Muscle of leg (tissue), 11 donors: ENCODE results near the gene S100A6. TPM values are rescaled to one million over a fixed set of nuclear protein-coding genes. Genes with fewer than 3 reads are reported as not detected.
"Not testable (repeated sequence)": the region's sequence is repeated elsewhere in the genome, so short reads cannot be mapped to it uniquely, and the experiment has no call there.

Experiments
- DNase-seq: peaks from one replicate; pipeline ENCODE4 v3.0.0; 2013
- H3K27ac ChIP-seq: one replicate; pipeline ENCODE4 v1.5.1; 2013; ENCODE audit warnings: mild to moderate bottlenecking, low read length, control low read depth
- H3K27me3 ChIP-seq: one replicate; pipeline ENCODE4 v1.6.1; 2013; ENCODE audit warnings: low read length; ENCODE audit not compliant: control insufficient read depth, insufficient read depth
- H3K36me3 ChIP-seq: one replicate; pipeline ENCODE4 v1.6.1; 2013; ENCODE audit warnings: low read length; ENCODE audit not compliant: control insufficient read depth, insufficient read depth
- H3K4me1 ChIP-seq: one replicate; pipeline ENCODE4 v1.6.1; 2013; ENCODE audit warnings: low read length; ENCODE audit not compliant: control insufficient read depth, insufficient read depth
- H3K4me3 ChIP-seq: one replicate; pipeline ENCODE4 v1.5.1; 2013; ENCODE audit warnings: low read length, control low read depth
- H3K9me3 ChIP-seq: replicated peaks from 2 replicates; pipeline ENCODE4 v1.6.1; 2013; ENCODE audit warnings: low read depth, low read length; ENCODE audit not compliant: control insufficient read depth
- WGBS: methylation state at CpG from one replicate; pipeline ENCODE4 v1.1.5; 2013; ENCODE audit warnings: missing lambda C conversion rate; ENCODE audit not compliant: insufficient coverage; 5-methylcytosine and 5-hydroxymethylcytosine counted together
- polyA plus RNA-seq, 8 donors: library from polyadenylated mRNA; unstranded; fragments of 120-200 nt; gene quantifications; one replicate each; pipeline versions ENCODE4 v1.2.1 to v1.2.3, GENCODE V29; 2013; ENCODE audit warnings: inconsistent platforms in 1 of 8, low replicate concordance in 1 of 8; ENCODE audit not compliant: insufficient read length in 8 of 8, insufficient read depth in 1 of 8
- total RNA-seq: library from RNA; stranded (reverse); fragments of 120-200 nt; gene quantifications from one replicate; pipeline ENCODE4 v1.2.4, GENCODE V29; 2013

Gene S100A6
- total and polyA plus RNA-seq, 9 donors = 182 to 415 (median 258) TPM

DNA sequence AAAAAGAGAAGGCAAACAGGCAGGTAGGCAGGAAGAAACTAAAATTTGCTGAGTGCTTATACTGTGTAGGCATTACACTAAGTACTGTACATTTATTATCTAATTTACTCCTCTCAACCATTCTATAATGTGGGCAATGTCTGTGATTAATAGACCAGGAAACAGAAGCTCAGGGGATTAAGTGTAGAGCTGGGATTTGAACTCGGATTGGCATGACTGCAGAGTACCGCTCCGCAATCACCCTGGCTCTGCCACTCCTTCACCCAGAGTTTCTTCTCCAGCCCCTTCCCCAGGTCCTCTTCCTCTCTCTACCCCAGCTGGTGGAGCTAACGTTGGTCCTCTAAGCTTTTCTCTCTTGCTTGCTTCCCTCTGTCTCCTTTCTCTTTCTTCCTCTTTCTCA, 41.3 kb upstream of the S100A6 start:
- H3K9me3 ChIP-seq = no peaks in the 10 kb centered on the region
- no peak overlapping the region for H3K4me3 ChIP-seq
- H3K36me3 ChIP-seq = no peaks in the 10 kb centered on the region
- H3K27ac ChIP-seq = no peak overlapping the region
- DNase-seq = no peak
- H3K27me3 ChIP-seq = peaks cover 2% of the 10 kb centered on the region
- H3K4me1 ChIP-seq = peaks cover 4% of the 10 kb centered on the region
- 100% methylated on average over 1 of the region's 4 CpGs for WGBS

DNA sequence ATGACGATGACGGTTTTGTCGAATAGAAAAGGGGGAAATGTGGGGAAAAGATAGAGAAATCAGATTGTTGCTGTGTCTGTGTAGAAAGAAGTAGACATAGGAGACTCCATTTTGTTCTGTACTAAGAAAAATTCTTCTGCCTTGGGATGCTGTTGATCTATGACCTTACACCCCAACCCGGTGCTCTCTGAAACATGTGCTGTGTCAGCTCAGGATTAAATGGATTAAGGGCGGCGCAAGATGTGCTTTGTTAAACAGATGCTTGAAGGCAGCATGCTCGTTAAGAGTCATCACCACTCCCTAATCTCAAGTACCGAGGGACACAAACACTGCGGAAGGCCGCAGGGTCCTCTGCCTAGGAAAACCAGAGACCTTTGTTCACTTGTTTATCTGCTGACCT, 39.7 kb upstream of the S100A6 start:
- DNase-seq, H3K4me1 ChIP-seq, H3K4me3 ChIP-seq, H3K27me3 ChIP-seq, H3K27ac ChIP-seq, H3K9me3 ChIP-seq, H3K36me3 ChIP-seq: not testable (repeated sequence)
- no CpG with 5 or more reads among the region's 10 CpGs for WGBS

DNA sequence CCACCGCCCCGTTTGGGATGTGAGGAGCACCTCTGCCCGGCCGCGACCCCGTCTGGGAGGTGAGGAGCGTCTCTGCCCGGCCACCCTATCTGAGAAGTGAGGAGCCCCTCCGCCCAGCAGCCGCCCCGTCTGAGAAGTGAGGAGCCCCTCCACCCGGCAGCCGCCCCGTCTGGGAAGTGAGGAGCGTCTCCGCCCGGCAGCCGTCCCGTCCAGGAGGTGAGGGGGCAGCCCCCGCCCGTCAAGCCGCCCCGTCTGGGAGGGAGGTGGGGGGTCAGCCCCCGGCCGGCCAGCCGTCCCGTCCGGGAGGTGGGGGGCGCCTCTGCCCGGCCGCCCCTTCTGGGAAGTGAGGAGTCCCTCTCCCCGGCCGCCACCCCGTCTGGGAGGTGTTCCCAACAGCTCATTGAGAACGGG, 39.3 kb upstream of the S100A6 start:
- DNase-seq = not testable (repeated sequence)

DNA sequence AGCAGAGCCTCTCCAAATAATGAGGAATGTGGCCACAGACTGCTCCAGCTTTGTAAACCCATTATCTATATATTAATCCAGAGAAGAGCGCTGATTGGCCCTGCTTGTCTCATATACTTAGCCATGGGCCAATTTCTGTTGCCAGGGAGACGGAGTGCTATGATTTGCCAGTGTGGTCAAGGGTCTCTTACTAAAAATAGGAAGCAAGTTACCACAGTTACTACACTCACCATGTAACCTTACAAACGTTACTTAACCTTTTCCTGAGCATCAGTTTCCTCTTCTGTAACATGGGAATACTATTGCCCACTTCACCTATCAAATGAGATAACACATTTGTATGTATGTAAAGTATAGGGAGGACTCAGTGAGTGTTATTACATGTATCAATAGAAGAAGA, 37.6 kb upstream of the S100A6 start:
- no peak for DNase-seq
- H3K4me1 ChIP-seq = peaks cover 9% of the 10 kb centered on the region
- H3K9me3 ChIP-seq = no peaks in the 10 kb centered on the region
- WGBS = no CpG with 5 or more reads among the region's 3 CpGs
- H3K4me3 ChIP-seq = no peak overlapping the region
- peaks cover 2% of the 10 kb centered on the region for H3K27me3 ChIP-seq
- no peak overlapping the region for H3K27ac ChIP-seq
- no peaks in the 10 kb centered on the region for H3K36me3 ChIP-seq

More for the DNA sequence above, 39.3 kb upstream of the S100A6 start:
- WGBS = 87% methylated on average over 20 of the region's 35 CpGs
- not testable (repeated sequence) for H3K9me3 ChIP-seq, H3K27ac ChIP-seq, H3K27me3 ChIP-seq, H3K4me1 ChIP-seq, H3K36me3 ChIP-seq, H3K4me3 ChIP-seq

DNA sequence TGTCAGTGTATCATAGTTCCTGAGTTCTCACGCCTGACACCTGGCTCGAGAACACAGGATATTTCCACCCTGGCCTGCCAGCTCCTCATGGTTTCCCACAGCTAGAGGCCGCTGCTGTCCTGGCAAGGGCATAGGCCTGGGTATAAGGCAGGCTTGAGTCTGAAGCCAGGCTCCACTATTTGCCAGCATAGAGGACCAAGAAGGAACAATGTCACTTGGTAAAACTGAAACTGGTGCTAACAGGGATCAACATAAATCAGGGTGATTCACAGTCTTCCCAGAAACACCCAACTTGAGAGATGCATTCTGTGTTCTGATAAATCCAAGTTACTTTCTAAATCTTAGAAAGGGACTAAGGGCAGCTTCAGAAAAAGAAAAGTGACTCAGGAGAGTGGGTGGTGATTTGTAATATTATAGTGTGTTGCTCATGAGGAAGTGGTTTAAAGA, 36.8 kb upstream of the S100A6 start:
- peak; percentile 78 for DNase-seq
- peaks cover 17% of the 10 kb centered on the region for H3K4me1 ChIP-seq
- no peaks in the 10 kb centered on the region for H3K9me3 ChIP-seq
- no peaks in the 10 kb centered on the region for H3K36me3 ChIP-seq
- H3K27me3 ChIP-seq = peaks cover under 1% of the 10 kb centered on the region
- H3K4me3 ChIP-seq = no peak overlapping the region
- WGBS = 40% methylated on average over 1 of the region's 3 CpGs
- no peak overlapping the region for H3K27ac ChIP-seq

DNA sequence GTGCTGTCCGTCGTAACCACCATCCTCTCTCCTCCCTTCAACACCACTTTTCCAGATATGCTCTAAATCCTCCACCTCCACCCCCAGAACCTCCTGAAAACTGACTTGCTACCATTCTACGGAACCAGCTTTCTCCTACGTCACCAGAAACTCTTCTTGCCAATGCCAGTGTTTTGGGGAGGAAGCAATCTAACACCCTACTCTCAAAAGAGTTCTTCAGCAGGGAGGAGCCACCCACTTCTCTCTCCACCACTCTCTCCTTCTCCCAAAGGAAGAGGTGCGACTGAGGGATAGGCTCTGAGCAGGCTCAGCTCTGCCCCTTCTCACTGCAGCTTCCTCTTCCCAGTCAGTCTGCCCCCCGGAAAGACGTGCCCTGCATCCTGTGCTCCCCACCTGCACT, 35.9 kb upstream of the S100A6 start:
- Histone ChIP-seq H3K9me3 (no peaks in the 10 kb centered on the region), H3K4me1 (peaks cover 25% of the 10 kb centered on the region), H3K36me3 (no peaks in the 10 kb centered on the region), H3K27me3 (no peaks in the 10 kb centered on the region), H3K27ac (no peak overlapping the region), H3K4me3 (no peak overlapping the region)
- no peak for DNase-seq
- whole genome bisulfite sequencing = 57% methylated on average over 4 of the region's 7 CpGs

DNA sequence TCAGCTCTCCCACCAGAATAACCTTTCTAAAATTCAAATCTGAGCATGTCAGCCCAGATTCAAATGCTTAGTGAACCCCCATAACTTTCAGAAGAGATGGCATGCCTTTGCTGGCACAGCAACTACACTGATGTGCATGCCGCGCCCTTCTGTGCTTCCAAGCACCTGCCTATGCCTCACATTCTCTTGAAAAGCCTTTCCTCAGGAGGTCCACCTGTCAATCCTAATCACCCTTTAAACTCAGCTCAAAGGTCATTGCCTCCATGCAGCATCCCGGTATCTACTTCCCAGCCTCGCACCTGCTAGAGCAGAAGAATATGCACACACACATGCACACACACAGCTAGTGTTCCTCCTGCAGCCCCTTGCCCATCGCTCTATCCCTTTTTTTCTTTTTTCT, 35.1 kb upstream of the S100A6 start:
- no peak overlapping the region for H3K27ac ChIP-seq
- H3K36me3 ChIP-seq = no peaks in the 10 kb centered on the region
- H3K4me3 ChIP-seq = no peak overlapping the region
- no peak for DNase-seq
- peaks cover 34% of the 10 kb centered on the region for H3K4me1 ChIP-seq
- H3K27me3 ChIP-seq = no peaks in the 10 kb centered on the region
- H3K9me3 ChIP-seq = no peaks in the 10 kb centered on the region
- WGBS = 82% methylated on average over 4 of the region's 5 CpGs

DNA sequence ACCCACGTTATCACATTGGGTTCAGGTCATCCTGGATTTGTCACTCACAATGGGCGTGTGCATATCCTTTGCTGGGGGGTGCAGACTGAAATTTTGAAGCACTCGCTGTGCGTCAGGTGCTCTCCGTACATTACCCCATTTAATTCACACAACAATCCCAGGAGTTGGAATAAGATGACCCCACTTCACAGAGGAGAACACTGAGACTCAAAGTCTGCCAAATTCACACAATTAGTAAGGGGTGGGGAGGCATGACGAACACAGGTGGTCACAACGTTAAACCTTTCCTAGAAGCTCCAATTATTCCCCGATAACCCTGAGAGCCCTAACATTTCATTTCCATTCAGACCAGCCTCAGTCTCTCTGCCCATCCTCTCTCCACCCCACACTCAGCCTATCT, 33.7 kb upstream of the S100A6 start:
- no peak for DNase-seq
- WGBS = 83% methylated on average over 2 of the region's 8 CpGs
- Histone ChIP-seq H3K9me3 (no peaks in the 10 kb centered on the region), H3K27ac (no peak overlapping the region), H3K4me1 (peaks cover 41% of the 10 kb centered on the region), H3K36me3 (no peaks in the 10 kb centered on the region), H3K4me3 (no peak overlapping the region), H3K27me3 (no peaks in the 10 kb centered on the region)

DNA sequence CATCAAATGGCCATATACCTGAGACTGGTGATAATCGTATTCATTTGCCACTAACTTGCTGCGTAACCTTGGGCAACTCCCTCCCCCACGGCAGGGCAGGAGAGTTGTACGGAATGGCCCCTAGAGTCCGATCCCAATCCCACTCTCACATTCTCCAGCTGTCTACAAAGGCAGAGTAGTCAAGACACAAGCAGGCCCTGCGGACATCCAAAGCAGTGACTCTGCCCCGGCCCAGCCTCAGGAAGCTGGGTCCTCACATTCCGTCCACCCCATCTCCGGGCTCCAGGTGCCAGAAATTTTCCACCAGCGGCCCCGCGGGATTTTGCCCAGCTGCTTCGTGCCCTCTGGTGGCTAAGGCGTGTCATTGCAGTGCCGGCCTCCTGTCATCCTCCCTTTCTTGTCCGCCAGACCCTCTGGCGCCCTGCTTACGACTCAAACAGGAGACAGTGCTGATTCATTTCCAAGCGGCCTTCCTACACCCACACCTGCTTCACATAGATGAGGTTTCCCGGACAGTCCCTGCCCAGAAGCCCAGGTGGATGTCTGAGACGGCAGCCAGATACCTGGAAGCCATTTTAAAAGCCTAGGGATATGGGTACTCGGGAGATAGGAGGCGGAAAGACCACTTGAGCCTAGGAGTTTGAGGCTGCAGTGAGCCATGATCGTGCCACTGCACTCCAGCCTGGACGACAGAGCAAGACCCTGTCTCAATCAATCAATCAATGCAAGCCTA, 32.7 kb upstream of the S100A6 start:
- Histone ChIP-seq H3K9me3 (no peaks in the 10 kb centered on the region), H3K36me3 (no peaks in the 10 kb centered on the region), H3K4me3 (peak overlapping the region; percentile 11), H3K27ac (peak overlapping the region; percentile 18), H3K4me1 (peaks cover 46% of the 10 kb centered on the region), H3K27me3 (no peaks in the 10 kb centered on the region)
- peak; percentile 92 for DNase-seq
- WGBS = 7% methylated on average over 21 of the region's 25 CpGs

DNA sequence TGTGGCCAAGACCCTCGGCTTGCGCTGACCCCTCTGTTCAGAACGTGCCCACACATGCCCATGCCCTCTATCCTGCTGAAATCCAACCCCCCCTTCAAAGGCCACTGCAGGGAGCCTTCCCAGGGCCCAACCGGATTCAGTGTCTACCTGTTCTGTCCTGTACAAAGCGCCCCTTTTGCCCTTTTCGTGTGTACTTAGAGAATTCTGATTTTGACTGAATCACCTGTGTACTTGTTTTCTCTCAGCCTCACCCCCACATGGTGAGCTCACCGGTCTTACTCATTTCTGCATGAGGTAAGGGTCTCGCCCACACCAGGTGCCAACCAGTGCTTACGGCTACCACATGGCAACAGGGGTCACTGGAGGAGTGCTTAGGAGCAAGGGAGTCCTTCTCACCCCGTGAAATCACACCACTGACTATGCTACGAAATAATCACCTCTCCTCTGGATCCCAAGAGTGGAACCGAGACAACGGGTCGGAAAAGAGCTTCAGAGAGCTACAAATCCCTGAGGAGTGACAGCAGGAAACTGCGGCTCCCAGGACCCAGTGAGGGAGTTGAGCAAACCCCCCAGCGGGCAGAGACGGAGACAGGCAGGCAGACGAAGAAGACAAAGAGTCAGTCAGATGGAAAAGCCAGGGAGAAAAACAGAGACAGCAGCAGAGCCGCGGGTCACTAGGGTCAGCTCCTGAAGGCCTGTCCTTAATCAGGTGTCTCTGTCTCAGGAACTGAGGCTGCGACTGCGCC, 32.0 kb upstream of the S100A6 start:
- no peak overlapping the region for H3K4me3 ChIP-seq
- peak; percentile 21 for DNase-seq
- peak overlapping the region; percentile 18 for H3K27ac ChIP-seq
- no peaks in the 10 kb centered on the region for H3K9me3 ChIP-seq
- WGBS = 62% methylated on average over 17 of the region's 22 CpGs
- H3K36me3 ChIP-seq = no peaks in the 10 kb centered on the region
- peaks cover 50% of the 10 kb centered on the region for H3K4me1 ChIP-seq
- no peaks in the 10 kb centered on the region for H3K27me3 ChIP-seq
